Measurements from ENCODE around the gene BARX2.
A peak's percentile ranks its signal among the peaks of the same experiment; 100 is the strongest.

BARX2 gene

DNA sequence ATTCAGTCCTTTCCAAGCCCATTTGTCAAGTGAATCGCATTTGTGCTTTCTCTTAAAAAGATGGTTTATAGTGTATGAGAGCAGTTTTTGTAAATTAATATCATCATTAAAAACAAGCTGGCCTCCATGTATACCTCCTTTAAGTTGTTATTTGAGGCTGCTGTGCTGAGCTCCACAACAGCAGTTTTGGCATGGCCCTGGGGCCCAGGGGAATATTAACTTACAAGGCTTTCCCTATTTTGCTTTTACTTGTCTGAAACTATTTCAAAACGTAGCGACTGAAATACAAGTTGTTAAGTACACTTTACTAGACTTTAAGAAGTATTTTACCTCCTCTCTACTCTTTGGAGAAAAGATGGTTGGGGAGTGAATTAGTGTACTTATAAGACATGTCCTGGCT is 4.9 kb upstream of the BARX2 start:
- no peak for TF ChIP-seq EZH2 (IDR thresholded peaks at IDR 0.05)
- no peak for TF ChIP-seq FOXP2 (optimal IDR thresholded peaks at IDR 0.05; ENCODE audit: control extremely low read depth, extremely low read length, insufficient read depth)
- TF ChIP-seq POLR2AphosphoS5 (IDR thresholded peaks at IDR 0.05; ENCODE audit: borderline replicate concordance, low read depth, low read length): no peak
- Histone ChIP-seq H3K9ac (ENCODE audit: insufficient read length) (no peak overlapping the region), H3K9me3 (ENCODE audit: low read depth, low read length) (no peaks in the 10 kb centered on the region), H3K27ac (no peak overlapping the region), H3K36me3 (ENCODE audit: insufficient read depth, low read length) (no peaks in the 10 kb centered on the region), H3K4me3 (no peak overlapping the region)
- DNase-seq (ENCODE audit: low read depth, low spot score): no peak

DNA sequence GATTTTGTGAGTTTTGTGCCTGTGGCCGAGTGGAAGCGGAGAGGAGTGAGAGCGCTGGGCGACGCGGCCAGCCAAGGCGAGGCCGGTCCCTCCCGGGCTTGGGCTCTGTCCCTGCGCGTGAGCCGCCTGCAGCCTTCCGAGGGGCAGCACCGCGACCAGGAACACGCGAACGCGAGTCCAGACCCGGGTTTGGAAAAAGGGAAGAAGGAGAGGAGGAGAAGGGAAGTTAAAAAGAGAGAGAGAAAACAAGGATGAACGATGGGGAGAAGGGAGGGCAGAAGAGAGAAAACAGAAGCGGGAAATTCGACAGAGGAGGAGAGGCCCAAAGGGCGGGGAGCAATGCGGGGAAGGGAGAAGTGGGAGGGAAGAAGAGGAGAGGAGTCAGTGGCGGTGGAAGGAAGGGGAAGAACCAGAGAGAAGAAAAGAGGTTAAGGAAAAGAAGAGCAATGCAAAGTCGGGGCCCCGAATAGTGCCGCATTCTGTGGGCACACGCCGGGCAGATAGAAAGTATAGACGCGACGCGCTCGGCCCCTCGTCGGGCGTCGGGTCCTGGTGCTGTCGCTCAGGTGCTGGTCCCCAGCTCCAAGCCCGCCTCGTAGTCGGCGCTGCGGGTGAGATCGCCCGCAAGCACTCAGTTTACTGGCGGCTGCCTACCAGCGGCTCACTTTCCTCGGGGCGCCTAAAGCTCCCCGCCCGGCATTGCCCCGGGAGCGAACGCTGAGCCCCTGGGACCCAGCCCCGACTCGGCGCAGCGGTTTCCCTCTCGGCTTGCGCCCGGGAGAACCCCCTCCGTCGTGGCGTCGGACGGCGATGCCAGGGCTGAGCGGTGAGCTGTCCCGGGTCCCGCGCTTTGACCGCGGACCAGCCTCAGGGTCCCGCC is 2.8 kb upstream of the BARX2 start:
- TF ChIP-seq EZH2 (IDR thresholded peaks at IDR 0.05) (no peak), POLR2AphosphoS5 (IDR thresholded peaks at IDR 0.05; ENCODE audit: borderline replicate concordance, low read depth, low read length) (no peak), FOXP2 (optimal IDR thresholded peaks at IDR 0.05; ENCODE audit: control extremely low read depth, extremely low read length, insufficient read depth) (no peak)
- no peak overlapping the region; the same call in 1 of the 2 replicates for H3K4me3 ChIP-seq
- no peak overlapping the region for H3K27ac ChIP-seq
- no peaks in the 10 kb centered on the region for H3K36me3 ChIP-seq (ENCODE audit: insufficient read depth, low read length)
- no peak for DNase-seq (ENCODE audit: low read depth, low spot score)
- no peaks in the 10 kb centered on the region for H3K9me3 ChIP-seq (ENCODE audit: low read depth, low read length)
- no peak overlapping the region for H3K9ac ChIP-seq (ENCODE audit: insufficient read length)

DNA sequence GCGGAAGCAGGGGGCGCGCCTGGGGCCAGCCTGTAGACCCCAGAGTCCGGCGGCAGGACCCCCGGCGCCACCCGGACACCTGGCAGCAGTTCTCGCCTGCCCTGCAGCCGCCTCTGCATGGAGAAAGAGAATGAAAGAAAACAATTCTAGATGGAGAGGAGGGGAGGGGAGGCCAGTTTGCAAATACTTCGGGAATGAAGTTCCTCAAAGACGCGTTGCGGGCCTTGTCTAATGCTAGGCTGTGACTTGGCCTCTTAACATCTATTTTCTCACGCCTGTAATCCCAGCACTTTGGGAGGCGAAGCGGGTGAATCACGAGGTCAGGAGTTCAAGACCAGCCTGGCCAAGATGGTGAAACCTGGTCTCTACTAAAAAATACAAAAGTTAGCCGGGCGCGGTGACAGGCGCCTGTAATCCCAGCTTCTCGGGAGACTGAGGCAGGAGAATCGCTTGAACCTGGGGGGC is 2.1 kb upstream of the BARX2 start:
- no peak overlapping the region for H3K9ac ChIP-seq (ENCODE audit: insufficient read length)

DNA sequence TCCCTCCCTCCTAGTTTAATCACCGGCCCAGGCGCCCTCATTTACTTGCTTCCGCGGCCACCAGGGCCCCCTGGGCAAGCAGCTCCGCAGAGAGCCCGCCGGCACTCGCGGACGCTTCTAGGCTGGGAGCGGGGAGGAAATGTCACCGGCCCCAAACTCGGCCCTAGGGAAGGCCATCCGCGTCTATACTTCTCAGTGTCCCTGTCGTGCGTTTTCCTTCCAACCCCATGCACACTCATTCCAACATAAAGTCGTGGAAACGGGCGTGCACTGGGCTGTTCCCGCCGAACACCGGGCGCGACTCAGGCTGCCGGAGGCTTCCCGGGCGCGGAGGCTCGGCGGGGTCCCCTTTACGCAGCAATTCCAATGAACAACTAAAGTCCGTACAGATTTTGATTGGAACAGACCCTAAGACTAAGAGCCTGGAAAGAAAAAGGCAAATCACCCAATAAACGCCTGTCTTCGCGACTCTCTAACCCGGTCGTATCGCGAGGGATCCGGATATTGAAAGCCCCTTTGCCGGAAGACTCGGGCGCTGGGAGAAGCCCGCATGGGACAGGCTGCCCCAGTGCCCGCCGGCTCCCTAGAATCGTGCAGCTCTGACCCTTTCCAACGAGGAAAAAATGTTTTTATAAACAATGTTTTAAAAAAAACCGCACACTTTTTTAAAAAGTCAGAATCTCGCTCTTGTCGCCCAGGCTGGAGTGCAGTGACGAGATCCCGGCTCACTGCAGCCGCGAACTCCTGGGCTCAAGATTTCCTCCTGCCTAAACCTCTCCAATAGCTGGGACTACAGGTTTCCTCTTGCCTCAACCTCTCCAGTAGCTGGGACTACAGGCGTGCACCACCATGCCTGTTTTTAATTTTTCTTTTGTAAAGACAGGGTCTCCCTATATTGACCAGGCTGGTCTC is 1.3 kb upstream of the BARX2 start:
- no peaks in the 10 kb centered on the region for H3K9me3 ChIP-seq (ENCODE audit: low read depth, low read length)
- no peak for DNase-seq (ENCODE audit: low read depth, low spot score)
- TF ChIP-seq FOXP2 (optimal IDR thresholded peaks at IDR 0.05; ENCODE audit: control extremely low read depth, extremely low read length, insufficient read depth) (no peak), EZH2 (IDR thresholded peaks at IDR 0.05) (peak; percentile 90)
- peak overlapping the region; percentile 22; the same call in 1 of the 2 replicates for H3K4me3 ChIP-seq
- H3K9ac ChIP-seq (ENCODE audit: insufficient read length): no peak overlapping the region
- no peak overlapping the region for H3K27ac ChIP-seq
- no peaks in the 10 kb centered on the region for H3K36me3 ChIP-seq (ENCODE audit: insufficient read depth, low read length)

More for the DNA sequence above, 2.1 kb upstream of the BARX2 start:
- no peak overlapping the region for H3K4me3 ChIP-seq
- H3K36me3 ChIP-seq (ENCODE audit: insufficient read depth, low read length): no peaks in the 10 kb centered on the region
- no peak overlapping the region for H3K27ac ChIP-seq
- no peak for DNase-seq (ENCODE audit: low read depth, low spot score)
- TF ChIP-seq POLR2AphosphoS5 (IDR thresholded peaks at IDR 0.05; ENCODE audit: borderline replicate concordance, low read depth, low read length) (no peak), FOXP2 (optimal IDR thresholded peaks at IDR 0.05; ENCODE audit: control extremely low read depth, extremely low read length, insufficient read depth) (no peak)
- H3K9me3 ChIP-seq (ENCODE audit: low read depth, low read length): no peaks in the 10 kb centered on the region

DNA sequence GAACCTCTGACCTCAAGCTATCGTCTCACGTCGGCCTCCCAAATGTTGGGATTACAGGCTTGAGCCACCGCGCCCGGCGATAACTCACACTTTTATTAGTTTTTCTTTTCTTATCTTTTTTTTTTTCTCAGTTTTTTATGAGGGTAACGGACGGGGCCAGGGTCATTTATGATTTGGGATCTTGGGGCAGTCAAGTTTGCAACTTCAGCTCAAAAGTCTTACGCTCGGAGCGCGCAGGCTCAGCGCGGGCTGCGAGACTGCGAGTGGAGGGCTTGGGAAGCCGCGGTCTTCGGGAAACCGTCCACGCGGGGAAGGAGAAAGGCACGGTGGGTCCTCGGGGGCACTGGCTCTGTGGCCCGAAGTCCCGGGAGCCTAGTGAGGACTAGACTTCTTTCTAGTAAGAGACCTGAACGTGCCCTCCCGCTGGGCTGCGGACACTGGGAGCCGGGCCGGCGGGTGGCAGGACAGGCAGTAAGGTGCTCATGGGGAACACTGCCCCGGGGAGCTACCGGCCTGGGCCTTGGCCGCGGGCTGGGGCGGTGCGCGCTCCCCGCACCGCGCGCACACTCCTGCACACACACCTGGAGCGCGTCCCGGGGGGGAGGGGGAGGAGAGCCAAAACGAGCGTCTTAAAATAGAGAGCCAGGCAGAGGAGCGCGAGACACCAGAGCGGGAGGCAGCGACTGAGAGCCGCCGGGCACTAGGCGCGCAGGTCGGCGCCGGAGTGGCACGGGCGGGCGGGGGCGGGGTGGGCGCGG is 476 bp upstream of the BARX2 start:
- TF ChIP-seq POLR2AphosphoS5 (IDR thresholded peaks at IDR 0.05; ENCODE audit: borderline replicate concordance, low read depth, low read length) (no peak), EZH2 (IDR thresholded peaks at IDR 0.05) (no peak), FOXP2 (optimal IDR thresholded peaks at IDR 0.05; ENCODE audit: control extremely low read depth, extremely low read length, insufficient read depth) (no peak)
- H3K27ac ChIP-seq: no peak overlapping the region
- no peaks in the 10 kb centered on the region for H3K9me3 ChIP-seq (ENCODE audit: low read depth, low read length)
- H3K9ac ChIP-seq (ENCODE audit: insufficient read length): no peak overlapping the region
- H3K36me3 ChIP-seq (ENCODE audit: insufficient read depth, low read length): no peaks in the 10 kb centered on the region
- H3K4me3 ChIP-seq: no peak overlapping the region
- no peak for DNase-seq (ENCODE audit: low read depth, low spot score)

DNA sequence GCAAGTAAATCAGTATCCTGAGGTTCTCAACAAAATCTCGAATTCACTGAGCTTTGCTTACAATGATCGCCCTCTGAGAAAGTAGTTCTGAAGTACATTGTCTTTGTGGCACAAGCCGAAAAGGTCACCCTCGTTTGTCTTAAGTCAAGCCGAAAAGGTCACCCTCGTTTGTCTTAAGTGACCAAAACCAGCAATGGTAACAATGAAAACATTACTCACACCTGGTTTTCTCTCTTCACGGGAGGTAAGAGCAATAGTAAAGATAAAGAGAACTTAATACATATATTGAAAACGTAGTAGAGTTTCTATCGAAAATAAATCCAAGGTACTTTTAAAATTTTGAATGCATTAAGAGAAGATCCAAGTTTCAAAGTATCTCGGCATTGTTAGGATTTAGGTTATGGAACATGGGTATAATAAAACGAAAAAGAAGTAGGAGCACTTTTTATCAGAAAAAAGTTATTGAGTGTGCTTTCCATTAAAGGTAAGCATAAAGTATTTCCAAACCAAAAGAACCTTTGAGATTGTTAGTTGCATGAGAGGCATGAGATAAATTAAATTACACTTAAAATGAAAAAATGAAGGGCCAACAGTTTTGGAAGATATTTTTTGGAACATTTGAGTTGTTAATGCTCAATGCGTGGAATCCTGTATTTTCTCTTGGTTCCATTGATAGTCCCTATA is 1.2 kb downstream of the BARX2 start:
- H3K9ac ChIP-seq (ENCODE audit: insufficient read length): no peak overlapping the region
- TF ChIP-seq POLR2AphosphoS5 (IDR thresholded peaks at IDR 0.05; ENCODE audit: borderline replicate concordance, low read depth, low read length) (no peak), FOXP2 (optimal IDR thresholded peaks at IDR 0.05; ENCODE audit: control extremely low read depth, extremely low read length, insufficient read depth) (no peak), EZH2 (IDR thresholded peaks at IDR 0.05) (no peak)
- H3K36me3 ChIP-seq (ENCODE audit: insufficient read depth, low read length): no peaks in the 10 kb centered on the region
- H3K27ac ChIP-seq: no peak overlapping the region
- H3K4me3 ChIP-seq: no peak overlapping the region
- no peaks in the 10 kb centered on the region for H3K9me3 ChIP-seq (ENCODE audit: low read depth, low read length)
- DNase-seq (ENCODE audit: low read depth, low spot score): no peak

DNA sequence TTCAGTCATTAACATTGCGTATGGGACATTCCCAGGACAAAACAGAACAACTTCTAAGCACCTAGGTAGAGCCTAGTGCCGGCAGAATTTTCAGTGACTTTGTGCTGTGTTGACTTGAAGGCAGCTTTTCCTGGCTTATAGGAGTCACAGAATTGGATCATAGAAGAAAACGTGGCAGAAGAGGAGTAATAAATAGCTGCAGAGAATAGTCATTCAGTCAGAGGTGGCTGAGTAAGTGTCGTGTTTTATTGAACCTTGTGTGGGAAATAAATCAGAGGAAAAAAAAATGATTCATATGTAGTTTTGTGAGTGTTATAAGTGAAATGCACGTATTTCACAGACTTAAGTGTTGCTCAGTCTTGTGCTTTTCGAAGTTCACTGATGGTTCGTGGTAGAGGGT is 2.1 kb downstream of the BARX2 start:
- Histone ChIP-seq H3K9me3 (ENCODE audit: low read depth, low read length) (no peaks in the 10 kb centered on the region), H3K9ac (ENCODE audit: insufficient read length) (no peak overlapping the region), H3K36me3 (ENCODE audit: insufficient read depth, low read length) (no peaks in the 10 kb centered on the region), H3K27ac (no peak overlapping the region), H3K4me3 (no peak overlapping the region)
- TF ChIP-seq FOXP2 (optimal IDR thresholded peaks at IDR 0.05; ENCODE audit: control extremely low read depth, extremely low read length, insufficient read depth) (no peak), POLR2AphosphoS5 (IDR thresholded peaks at IDR 0.05; ENCODE audit: borderline replicate concordance, low read depth, low read length) (no peak), EZH2 (IDR thresholded peaks at IDR 0.05) (no peak)
- no peak for DNase-seq (ENCODE audit: low read depth, low spot score)
